GM12891 (cell line): ENCODE results near the gene GTF2A1.

Experiments
- POLR2A ChIP-seq: IDR thresholded peaks from 2 replicates; pipeline ENCODE4 v1.6.1; 2011; ENCODE audit warnings: low read depth, low read length, control low read depth
- POLR2AphosphoS5 ChIP-seq: IDR thresholded peaks from 2 replicates; pipeline ENCODE4 v1.6.1; 2011; ENCODE audit warnings: low read depth, low read length, control low read depth

DNA sequence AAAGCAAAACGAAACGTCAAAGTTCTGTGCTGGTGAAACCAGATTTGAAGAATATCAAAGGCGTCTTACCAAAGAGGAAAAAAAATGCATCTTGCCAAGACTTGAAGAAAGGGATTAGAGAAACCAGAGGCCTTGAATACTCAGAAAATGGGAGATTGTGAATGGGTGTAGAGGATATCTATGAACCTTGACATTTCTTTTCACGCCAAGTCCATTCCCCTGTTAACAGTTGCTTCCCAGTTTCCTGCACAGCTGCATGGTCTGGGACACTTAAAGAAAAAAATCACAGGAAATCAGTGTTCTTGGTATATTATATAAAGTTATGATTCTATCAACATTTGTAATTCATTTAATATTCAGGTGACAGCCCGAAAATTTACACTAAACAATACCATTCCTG is 1.4 kb upstream of the GTF2A1 start:
- TF ChIP-seq POLR2AphosphoS5, result no peak
- TF ChIP-seq POLR2A, result no peak
